Measurements from ENCODE around the gene QTRT2.

DNA sequence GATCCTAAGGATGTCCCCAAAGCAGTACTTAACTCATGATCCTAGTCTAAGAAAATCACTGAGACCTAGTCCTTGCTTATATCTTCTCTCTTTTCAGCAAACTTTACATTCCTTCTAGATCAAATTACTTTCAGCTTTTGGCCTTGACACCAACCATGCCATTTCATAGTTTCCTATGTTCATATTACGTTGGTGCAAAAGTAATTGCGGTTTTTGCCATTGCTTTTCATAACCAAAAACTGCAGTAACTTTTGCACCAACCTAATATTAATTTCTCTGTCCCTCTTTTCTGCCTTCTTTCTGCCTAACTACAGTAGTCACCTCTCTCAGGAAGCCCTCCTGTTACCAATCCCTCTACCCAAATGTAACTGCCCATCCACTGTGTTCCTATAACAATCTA lies 37.1 kb upstream of the QTRT2 start:
- TF ChIP-seq, protein P1, sequence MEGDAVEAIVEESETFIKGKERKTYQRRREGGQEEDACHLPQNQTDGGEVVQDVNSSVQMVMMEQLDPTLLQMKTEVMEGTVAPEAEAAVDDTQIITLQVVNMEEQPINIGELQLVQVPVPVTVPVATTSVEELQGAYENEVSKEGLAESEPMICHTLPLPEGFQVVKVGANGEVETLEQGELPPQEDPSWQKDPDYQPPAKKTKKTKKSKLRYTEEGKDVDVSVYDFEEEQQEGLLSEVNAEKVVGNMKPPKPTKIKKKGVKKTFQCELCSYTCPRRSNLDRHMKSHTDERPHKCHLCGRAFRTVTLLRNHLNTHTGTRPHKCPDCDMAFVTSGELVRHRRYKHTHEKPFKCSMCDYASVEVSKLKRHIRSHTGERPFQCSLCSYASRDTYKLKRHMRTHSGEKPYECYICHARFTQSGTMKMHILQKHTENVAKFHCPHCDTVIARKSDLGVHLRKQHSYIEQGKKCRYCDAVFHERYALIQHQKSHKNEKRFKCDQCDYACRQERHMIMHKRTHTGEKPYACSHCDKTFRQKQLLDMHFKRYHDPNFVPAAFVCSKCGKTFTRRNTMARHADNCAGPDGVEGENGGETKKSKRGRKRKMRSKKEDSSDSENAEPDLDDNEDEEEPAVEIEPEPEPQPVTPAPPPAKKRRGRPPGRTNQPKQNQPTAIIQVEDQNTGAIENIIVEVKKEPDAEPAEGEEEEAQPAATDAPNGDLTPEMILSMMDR (IDR thresholded peaks at IDR 0.05 in 8 of 11, conservative IDR thresholded peaks at IDR 0.05 in 3 of 11) = no peak
- no peak for TF ChIP-seq POLR2A (IDR thresholded peaks at IDR 0.05)
- TF ChIP-seq POLR2AphosphoS5 (IDR thresholded peaks at IDR 0.05) = no peak

All from spleen (tissue), 7 donors.